Fibroblast of lung (primary cell): ENCODE results near the gene TXNDC8. TPM values are rescaled to one million over a fixed set of nuclear protein-coding genes. Genes with fewer than 3 reads are reported as not detected.

Source experiments
- DNase-seq, 2 donors: peaks; one replicate each; pipeline versions ENCODE4 v3.0.0 to v3.0.0-alpha.2; 2010; ENCODE audit warnings: low read depth in 2 of 2
- H2AFZ ChIP-seq: 2 replicates; pipeline ENCODE4 v1.5.1; 2012; ENCODE audit warnings: low read length, control low read depth, inconsistent platforms
- H3K27ac ChIP-seq: 2 replicates; pipeline ENCODE4 v1.5.1; 2011; ENCODE audit warnings: low read length, control low read depth; ENCODE audit not compliant: insufficient read depth
- H3K27me3 ChIP-seq: 2 replicates; pipeline ENCODE4 v1.5.1; 2011; ENCODE audit warnings: mild to moderate bottlenecking, low read length; ENCODE audit not compliant: control insufficient read depth, insufficient read depth
- H3K36me3 ChIP-seq: 2 replicates; pipeline ENCODE4 v1.5.1; 2011; ENCODE audit warnings: low read length; ENCODE audit not compliant: control insufficient read depth, insufficient read depth
- H3K4me1 ChIP-seq: 2 replicates; pipeline ENCODE4 v1.5.1; 2011; ENCODE audit warnings: low read length; ENCODE audit not compliant: control insufficient read depth, insufficient read depth; ENCODE audit errors: extremely low read depth
- H3K4me2 ChIP-seq: 2 replicates; pipeline ENCODE4 v1.5.1; 2011; ENCODE audit warnings: low read length, control low read depth; ENCODE audit not compliant: insufficient read depth; ENCODE audit errors: extremely low read depth
- H3K4me3 ChIP-seq, 4 experiments: fragments of 200-600 bp in 1 of 4; sonication (generic) in 1 of 4; replicated peaks in 1 of 4; 2 replicates each; pipeline ENCODE4 v1.5.1; 2011 to 2016; ENCODE audit warnings: low read length in 4 of 4, low read depth in 3 of 4, mild to moderate bottlenecking in 3 of 4, control low read depth in 2 of 4, inconsistent platforms in 1 of 4, mixed read lengths in 1 of 4; ENCODE audit not compliant: insufficient read depth in 1 of 4; ENCODE audit errors: control extremely low read depth in 1 of 4
- H3K79me2 ChIP-seq: 2 replicates; pipeline ENCODE4 v1.5.1; 2012; ENCODE audit warnings: mild to moderate bottlenecking, low read length, inconsistent platforms; ENCODE audit not compliant: control insufficient read depth, insufficient read depth
- H3K9ac ChIP-seq: 2 replicates; pipeline ENCODE4 v1.5.1; 2011; ENCODE audit warnings: mild to moderate bottlenecking, low read length, control low read depth; ENCODE audit not compliant: insufficient read depth
- H3K9me3 ChIP-seq: 2 replicates; pipeline ENCODE4 v1.5.1; 2012; ENCODE audit warnings: low read depth, low read length; ENCODE audit not compliant: control insufficient read depth, insufficient read depth
- H4K20me1 ChIP-seq: 2 replicates; pipeline ENCODE4 v1.5.1; 2011; ENCODE audit warnings: low read length; ENCODE audit not compliant: control insufficient read depth, insufficient read depth; ENCODE audit errors: extremely low read depth
- EZH2 ChIP-seq: IDR thresholded peaks from 2 replicates; pipeline ENCODE4 v1.5.1; 2012; ENCODE audit warnings: low read length, control low read depth, mild to moderate bottlenecking; ENCODE audit errors: missing control alignments
- polyA plus RNA-seq, 2 donors: library from polyadenylated mRNA; depleted of rRNA in 1 of 2; stranded (reverse) in 1 of 2; unstranded in 1 of 2; fragments of >200 nt; gene quantifications; 2 replicates each; pipeline ENCODE4 v1.2.1, GENCODE V29; 2011 to 2012; ENCODE audit warnings: missing spikeins in 1 of 2
- total RNA-seq: library from RNA; depleted of rRNA; stranded (reverse); fragments of >200 nt; gene quantifications from 2 replicates; pipeline ENCODE4 v1.2.1, GENCODE V29; 2014
- TF ChIP-seq, protein P1 (sequence below), 2 donors: IDR thresholded peaks in 1 of 2; conservative IDR thresholded peaks in 1 of 2; 1 replicate in 1 of 2; 2 replicates in 1 of 2; pipeline ENCODE4 v1.5.1; 2011 to 2012; ENCODE audit warnings: low read length in 2 of 2, control low read depth in 1 of 2, inconsistent platforms in 1 of 2, low read depth in 1 of 2, mild to moderate bottlenecking in 1 of 2

TXNDC8 gene
- total and polyA plus RNA-seq, 2 donors (not counting 1 experiment from before 2014, with no cell fraction given): not detected

GRCh38 chr9:110320651-110321445 lies 16.8 kb downstream of the TXNDC8 start:
- Histone ChIP-seq H3K4me3 (no peak overlapping the region), H3K79me2 (no peaks in the 10 kb centered on the region), H3K4me2 (no peak overlapping the region), H3K4me1 (no peaks in the 10 kb centered on the region), H3K27me3 (peaks cover 3% of the 10 kb centered on the region), H3K36me3 (no peaks in the 10 kb centered on the region), H3K27ac (no peak overlapping the region), H4K20me1 (no peaks in the 10 kb centered on the region), H2AFZ (no peak overlapping the region), H3K9ac (no peak overlapping the region), H3K9me3 (no peaks in the 10 kb centered on the region)
- peak in 1 of 2 donors; percentile 55 for DNase-seq
- TF ChIP-seq, protein P1, sequence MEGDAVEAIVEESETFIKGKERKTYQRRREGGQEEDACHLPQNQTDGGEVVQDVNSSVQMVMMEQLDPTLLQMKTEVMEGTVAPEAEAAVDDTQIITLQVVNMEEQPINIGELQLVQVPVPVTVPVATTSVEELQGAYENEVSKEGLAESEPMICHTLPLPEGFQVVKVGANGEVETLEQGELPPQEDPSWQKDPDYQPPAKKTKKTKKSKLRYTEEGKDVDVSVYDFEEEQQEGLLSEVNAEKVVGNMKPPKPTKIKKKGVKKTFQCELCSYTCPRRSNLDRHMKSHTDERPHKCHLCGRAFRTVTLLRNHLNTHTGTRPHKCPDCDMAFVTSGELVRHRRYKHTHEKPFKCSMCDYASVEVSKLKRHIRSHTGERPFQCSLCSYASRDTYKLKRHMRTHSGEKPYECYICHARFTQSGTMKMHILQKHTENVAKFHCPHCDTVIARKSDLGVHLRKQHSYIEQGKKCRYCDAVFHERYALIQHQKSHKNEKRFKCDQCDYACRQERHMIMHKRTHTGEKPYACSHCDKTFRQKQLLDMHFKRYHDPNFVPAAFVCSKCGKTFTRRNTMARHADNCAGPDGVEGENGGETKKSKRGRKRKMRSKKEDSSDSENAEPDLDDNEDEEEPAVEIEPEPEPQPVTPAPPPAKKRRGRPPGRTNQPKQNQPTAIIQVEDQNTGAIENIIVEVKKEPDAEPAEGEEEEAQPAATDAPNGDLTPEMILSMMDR (conservative IDR thresholded peaks at IDR 0.05 in 1 of 2, IDR thresholded peaks at IDR 0.05 in 1 of 2; ENCODE audit: low read depth in 1 of 2, low read length in 2 of 2): no peak
- no peak for TF ChIP-seq EZH2

GRCh38 chr9:110319781-110320492 lies 17.7 kb downstream of the TXNDC8 start:
- TF ChIP-seq EZH2: no peak
- TF ChIP-seq, protein P1 (conservative IDR thresholded peaks at IDR 0.05 in 1 of 2, IDR thresholded peaks at IDR 0.05 in 1 of 2; ENCODE audit: low read depth in 1 of 2, low read length in 2 of 2): no peak
- Histone ChIP-seq H3K9ac (no peak overlapping the region), H3K4me1 (no peaks in the 10 kb centered on the region), H3K4me2 (no peak overlapping the region), H2AFZ (no peak overlapping the region), H4K20me1 (no peaks in the 10 kb centered on the region), H3K4me3 (no peak overlapping the region), H3K27me3 (peaks cover 3% of the 10 kb centered on the region), H3K27ac (no peak overlapping the region), H3K9me3 (no peaks in the 10 kb centered on the region), H3K36me3 (no peaks in the 10 kb centered on the region), H3K79me2 (no peaks in the 10 kb centered on the region)
- DNase-seq: no peak

- DNase-seq: no peak
- Histone ChIP-seq H3K36me3 (no peaks in the 10 kb centered on the region), H2AFZ (no peak overlapping the region), H3K9me3 (no peaks in the 10 kb centered on the region), H3K9ac (no peak overlapping the region), H3K79me2 (no peaks in the 10 kb centered on the region), H3K4me3 (no peak overlapping the region), H3K4me1 (no peaks in the 10 kb centered on the region), H3K27ac (no peak overlapping the region), H3K27me3 (peaks cover 2% of the 10 kb centered on the region), H3K4me2 (no peak overlapping the region), H4K20me1 (no peaks in the 10 kb centered on the region)
- TF ChIP-seq EZH2: no peak
- TF ChIP-seq, protein P1 (conservative IDR thresholded peaks at IDR 0.05 in 1 of 2, IDR thresholded peaks at IDR 0.05 in 1 of 2; ENCODE audit: low read depth in 1 of 2, low read length in 2 of 2): no peak
Measured at GRCh38 chr9:110317911-110318310, 19.8 kb downstream of the TXNDC8 start.
